Thoracic aorta (tissue), 2 donors: ENCODE data around the gene MGLL. TPM values are rescaled to one million over a fixed set of nuclear protein-coding genes. Genes with fewer than 3 reads are reported as not detected.

Experiments
- ATAC-seq: fragments of 150-250 bp; one replicate; pipeline ENCODE4 v1.8.0; 2017; ENCODE audit warnings: low read depth; ENCODE audit not compliant: insufficient number of reproducible peaks, low FRiP score
- DNase-seq: peaks from one replicate; pipeline ENCODE4 v3.0.0-alpha.2; 2020; ENCODE audit warnings: low spot score
- H3K27ac ChIP-seq, 2 donors: fragments of 200-600 bp; sonication (generic); 1 replicate in 1 of 2; 2 replicates in 1 of 2; pipeline ENCODE4 v1.5.1; 2016; ENCODE audit warnings: mild to moderate bottlenecking in 2 of 2, moderate library complexity in 2 of 2
- H3K27me3 ChIP-seq: fragments of 200-600 bp; sonication (generic); replicated peaks from 2 replicates; pipeline ENCODE4 v1.6.0; 2016; ENCODE audit warnings: mild to moderate bottlenecking; ENCODE audit not compliant: insufficient read depth
- H3K36me3 ChIP-seq: fragments of 200-600 bp; sonication (generic); one replicate; pipeline ENCODE4 v1.5.1; 2016
- H3K4me1 ChIP-seq, 2 donors: fragments of 200-600 bp; sonication (generic); 1 replicate in 1 of 2; 2 replicates in 1 of 2; pipeline versions ENCODE4 v1.5.1 to v1.6.0; 2016; ENCODE audit warnings: low read depth in 2 of 2, mild to moderate bottlenecking in 1 of 2; ENCODE audit not compliant: control insufficient read depth in 1 of 2
- H3K4me3 ChIP-seq: fragments of 200-600 bp; sonication (generic); 2 replicates; pipeline ENCODE4 v1.5.1; 2016; ENCODE audit warnings: mild to moderate bottlenecking
- H3K9me3 ChIP-seq: fragments of 200-600 bp; sonication (generic); 2 replicates; pipeline ENCODE4 v1.5.1; 2016
- CTCF ChIP-seq: fragments of 200-600 bp; sonication (generic); IDR thresholded peaks from one replicate; pipeline ENCODE4 v1.5.1; 2019; ENCODE audit warnings: antibody characterized with exemption
- total RNA-seq, 2 donors: library from RNA; depleted of rRNA; stranded (reverse); fragments of >200 nt; gene quantifications; one replicate each; pipeline versions ENCODE4 v1.1.0 to v1.2.3, GENCODE V29; 2016

MGLL gene
- total RNA-seq, 2 donors from 2014 or later, result 57.6 to 71.8 TPM

GRCh38 chr3:127744253-127744815 is 78.0 kb downstream of the MGLL start:
- no peak for ATAC-seq
- no peaks in the 10 kb centered on the region for H3K27me3 ChIP-seq
- DNase-seq, result no peak
- H3K4me1 ChIP-seq, result peaks cover 30 to 62% of the 10 kb centered on the region in 2 donors
- no peaks in the 10 kb centered on the region for H3K9me3 ChIP-seq
- no peak overlapping the region for H3K4me3 ChIP-seq
- peak overlapping the region in 1 of 2 donors; percentile 43 for H3K27ac ChIP-seq
- TF ChIP-seq CTCF, result no peak
- H3K36me3 ChIP-seq, result no peaks in the 10 kb centered on the region

GRCh38 chr3:127743351-127744252 is 78.7 kb downstream of the MGLL start:
- H3K4me1 ChIP-seq, result peaks cover 25 to 62% of the 10 kb centered on the region in 2 donors
- ATAC-seq (no peak), DNase-seq (no peak)
- TF ChIP-seq CTCF, result no peak
- no peaks in the 10 kb centered on the region for H3K36me3 ChIP-seq
- H3K27me3 ChIP-seq, result no peaks in the 10 kb centered on the region
- H3K4me3 ChIP-seq, result no peak overlapping the region
- peak overlapping the region in 1 of 2 donors; percentile 43 for H3K27ac ChIP-seq
- H3K9me3 ChIP-seq, result no peaks in the 10 kb centered on the region

GRCh38 chr3:127742580-127742979 is 79.7 kb downstream of the MGLL start:
- peak overlapping the region in 1 of 2 donors; percentile 43 for H3K27ac ChIP-seq
- no peak for ATAC-seq
- DNase-seq, result no peak
- TF ChIP-seq CTCF, result no peak
- no peaks in the 10 kb centered on the region for H3K27me3 ChIP-seq
- no peak overlapping the region for H3K4me3 ChIP-seq
- H3K9me3 ChIP-seq, result no peaks in the 10 kb centered on the region
- H3K36me3 ChIP-seq, result no peaks in the 10 kb centered on the region
- H3K4me1 ChIP-seq, result peaks cover 22 to 62% of the 10 kb centered on the region in 2 donors

GRCh38 chr3:127741690-127742089 is 80.6 kb downstream of the MGLL start:
- ATAC-seq, result no peak
- no peak overlapping the region for H3K27ac ChIP-seq

More at GRCh38 chr3:127741690-127742089, 80.6 kb downstream of the MGLL start:
- DNase-seq, result no peak
- Histone ChIP-seq H3K4me1 (peaks cover 16 to 58% of the 10 kb centered on the region in 2 donors), H3K4me3 (no peak overlapping the region), H3K9me3 (no peaks in the 10 kb centered on the region), H3K27me3 (no peaks in the 10 kb centered on the region), H3K36me3 (no peaks in the 10 kb centered on the region)
- no peak for TF ChIP-seq CTCF
